RKO (cell line): Measurements from ENCODE around the gene ZNF618.

Source experiments
- DNase-seq: peaks from one replicate; pipeline ENCODE4 v3.0.0-alpha.2; 2016; ENCODE audit warnings: low spot score

ZNF618 gene

GRCh38 chr9:114098021-114098935 lies 222.2 kb downstream of the ZNF618 start:
- peak; percentile 48 for DNase-seq

GRCh38 chr9:114098936-114099668 lies 223.0 kb downstream of the ZNF618 start, which contains the start of gene KIF12:
KIF12 (minus strand) TSS chr9:114099292; CDS start chr9:114099276, 16 bp downstream.
- no peak for DNase-seq

DNA sequence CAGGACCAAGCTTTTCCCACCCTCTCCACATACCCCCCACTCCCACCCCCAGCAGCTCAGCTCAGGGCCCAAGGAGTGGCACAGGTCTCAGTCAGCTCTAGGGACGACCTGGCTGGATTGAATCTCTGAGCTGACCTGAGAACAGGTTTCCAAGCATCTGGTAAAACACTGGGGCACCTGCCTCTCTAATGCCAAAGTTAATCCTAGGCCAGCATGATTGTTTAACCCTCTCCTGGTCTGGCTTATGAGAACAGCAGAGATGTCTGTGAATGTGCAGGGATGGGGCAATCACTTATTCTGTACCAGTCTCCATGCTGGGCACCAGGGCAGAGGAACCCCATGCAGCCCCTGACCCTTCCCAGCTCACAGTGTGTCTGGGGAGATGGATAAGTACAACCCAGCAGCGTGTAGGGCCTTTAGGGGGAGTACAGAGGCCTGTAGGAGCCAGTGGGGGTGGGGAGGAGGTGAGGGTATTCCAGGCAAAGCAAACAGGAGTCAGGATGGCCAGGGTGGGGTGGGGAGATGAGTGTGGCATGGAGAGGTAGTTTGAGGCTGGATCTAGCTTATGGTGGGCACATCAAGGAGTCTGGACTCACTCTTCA lies 223.7 kb downstream of the ZNF618 start:
- DNase-seq, result no peak

- DNase-seq, result no peak
Observed at GRCh38 chr9:114100536-114100935, 224.4 kb downstream of the ZNF618 start.

DNA sequence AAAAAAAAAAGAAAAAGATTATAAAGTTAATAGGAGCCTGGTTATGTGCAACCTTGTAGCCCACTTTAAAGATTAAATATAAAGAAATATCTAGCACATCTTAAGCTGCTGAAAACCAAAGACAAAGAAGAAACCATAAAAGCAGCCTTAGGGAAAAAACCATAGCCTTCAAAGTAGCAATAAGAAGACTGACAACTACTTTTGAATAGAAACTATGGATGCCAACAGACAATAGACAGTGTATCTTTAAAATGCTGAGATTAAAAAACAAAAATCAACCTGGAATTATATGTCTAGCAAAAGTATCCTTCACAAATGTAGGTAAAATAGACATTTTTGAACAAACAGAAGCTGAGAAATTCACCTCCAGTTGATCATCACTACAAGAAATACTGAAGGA lies 226.4 kb downstream of the ZNF618 start:
- DNase-seq, result no peak

GRCh38 chr9:114105236-114105635 lies 229.1 kb downstream of the ZNF618 start:
- DNase-seq, result no peak
